ENCODE results near the gene SENP3.

The SENP3 gene

GRCh38 chr17:7615265-7615747, 53.6 kb downstream of the SENP3 start:
- Histone ChIP-seq H3K4me1 (ENCODE audit: insufficient read depth, low read length) (peaks cover 31% of the 10 kb centered on the region), H3K27ac (ENCODE audit: low read depth, low read length) (no peak overlapping the region), H3K9me3 (ENCODE audit: low read length) (no peaks in the 10 kb centered on the region), H3K4me3 (ENCODE audit: low read depth in 1 of 2, low read length in 2 of 2) (peak overlapping the region in 1 of 2 donors; percentile 53), H3K27me3 (ENCODE audit: control insufficient read depth in 1 of 2, insufficient read depth in 2 of 2, low read length in 2 of 2) (no peaks in the 10 kb centered on the region), H3K36me3 (ENCODE audit: insufficient read depth, low read length) (peaks cover 13% of the 10 kb centered on the region), H3K9ac (ENCODE audit: low read length) (no peak overlapping the region)

DNA sequence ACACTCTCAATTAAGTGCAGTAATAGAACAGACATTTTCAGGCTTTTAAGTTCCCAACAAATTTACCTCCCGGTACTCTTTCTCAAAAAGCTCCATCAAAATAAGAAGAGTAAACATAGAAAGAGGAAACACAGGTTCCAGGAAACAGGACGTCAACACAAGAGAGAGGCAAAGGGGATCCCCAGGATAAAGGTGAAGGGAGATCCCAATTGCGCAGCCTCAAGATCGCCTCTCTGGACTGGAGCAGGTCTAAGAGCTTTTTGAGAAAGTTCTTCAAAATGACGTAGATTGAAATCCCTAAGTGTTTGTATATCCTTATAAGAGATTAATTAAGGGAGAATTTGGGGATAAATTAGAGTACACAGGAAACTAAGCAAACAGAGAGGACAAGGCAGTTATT, 56.9 kb downstream of the SENP3 start:
- Histone ChIP-seq H3K27me3 (ENCODE audit: control insufficient read depth in 1 of 2, insufficient read depth in 2 of 2, low read length in 2 of 2) (no peaks in the 10 kb centered on the region), H3K9ac (ENCODE audit: low read length) (no peak overlapping the region), H3K27ac (ENCODE audit: low read depth, low read length) (no peak overlapping the region), H3K36me3 (ENCODE audit: insufficient read depth, low read length) (no peaks in the 10 kb centered on the region), H3K9me3 (ENCODE audit: low read length) (no peaks in the 10 kb centered on the region), H3K4me1 (ENCODE audit: insufficient read depth, low read length) (peaks cover 4% of the 10 kb centered on the region), H3K4me3 (ENCODE audit: low read depth in 1 of 2, low read length in 2 of 2) (no peak overlapping the region)

- no peaks in the 10 kb centered on the region for H3K27me3 ChIP-seq (ENCODE audit: control insufficient read depth in 1 of 2, insufficient read depth in 2 of 2, low read length in 2 of 2)
These were observed 59.1 kb downstream of the SENP3 start for GRCh38 chr17:7620835-7621234.

More at GRCh38 chr17:7620835-7621234, 59.1 kb downstream of the SENP3 start:
- H3K4me1 ChIP-seq (ENCODE audit: insufficient read depth, low read length) = no peaks in the 10 kb centered on the region
- H3K36me3 ChIP-seq (ENCODE audit: insufficient read depth, low read length) = peaks cover under 1% of the 10 kb centered on the region
- no peak overlapping the region for H3K4me3 ChIP-seq (ENCODE audit: low read depth in 1 of 2, low read length in 2 of 2)
- H3K9ac ChIP-seq (ENCODE audit: low read length) = no peak overlapping the region
- no peak overlapping the region for H3K27ac ChIP-seq (ENCODE audit: low read depth, low read length)
- H3K9me3 ChIP-seq (ENCODE audit: low read length) = no peaks in the 10 kb centered on the region

Measured in muscle layer of colon (tissue), 2 donors.